Coronary artery (tissue), 2 donors: ENCODE data around the gene TOX2.

Source experiments
- DNase-seq: peaks from one replicate; pipeline ENCODE4 v3.0.0-alpha.2; 2017; ENCODE audit warnings: low spot score
- H3K27ac ChIP-seq, 2 donors: fragments of 200-600 bp; sonication (generic); one replicate each; pipeline ENCODE4 v1.5.1; 2016 to 2019
- H3K4me3 ChIP-seq: fragments of 200-600 bp; sonication (generic); 2 replicates; pipeline ENCODE4 v1.5.1; 2016; ENCODE audit warnings: mild to moderate bottlenecking, moderate library complexity
- TF ChIP-seq, protein P1 (sequence below): fragments of 200-600 bp; sonication (generic); IDR thresholded peaks from one replicate; pipeline ENCODE4 v1.5.1; 2019; ENCODE audit warnings: antibody characterized with exemption

Gene TOX2

DNA sequence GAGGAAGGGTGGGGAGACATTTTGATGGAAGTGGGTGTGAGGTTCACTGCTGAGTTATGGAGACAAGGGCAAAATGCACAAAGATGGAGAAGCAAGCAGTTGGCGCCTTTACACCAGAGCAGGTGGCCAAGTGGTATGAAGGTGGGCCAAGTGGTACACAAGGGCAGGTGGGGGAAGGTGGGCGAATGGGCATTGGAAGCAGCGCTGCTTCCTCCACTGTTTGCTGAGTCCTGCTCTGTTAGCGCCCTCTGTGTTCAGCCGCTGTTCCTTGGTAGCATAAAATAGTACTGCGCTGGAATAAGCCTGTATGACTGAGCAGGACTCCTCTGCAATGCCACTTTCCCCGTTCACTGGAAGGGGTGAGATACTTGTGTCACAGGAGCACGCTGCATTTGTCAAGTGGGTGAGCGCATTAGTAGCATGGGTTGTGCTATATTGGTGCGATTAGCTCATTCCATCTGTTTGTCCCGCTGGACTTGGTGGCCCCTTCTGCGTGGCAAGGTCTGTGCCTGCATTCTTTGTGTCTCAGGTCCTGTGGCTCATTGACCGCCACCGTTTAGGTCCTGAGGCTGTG is 116.4 kb downstream of the TOX2 start:
- TF ChIP-seq, protein P1, sequence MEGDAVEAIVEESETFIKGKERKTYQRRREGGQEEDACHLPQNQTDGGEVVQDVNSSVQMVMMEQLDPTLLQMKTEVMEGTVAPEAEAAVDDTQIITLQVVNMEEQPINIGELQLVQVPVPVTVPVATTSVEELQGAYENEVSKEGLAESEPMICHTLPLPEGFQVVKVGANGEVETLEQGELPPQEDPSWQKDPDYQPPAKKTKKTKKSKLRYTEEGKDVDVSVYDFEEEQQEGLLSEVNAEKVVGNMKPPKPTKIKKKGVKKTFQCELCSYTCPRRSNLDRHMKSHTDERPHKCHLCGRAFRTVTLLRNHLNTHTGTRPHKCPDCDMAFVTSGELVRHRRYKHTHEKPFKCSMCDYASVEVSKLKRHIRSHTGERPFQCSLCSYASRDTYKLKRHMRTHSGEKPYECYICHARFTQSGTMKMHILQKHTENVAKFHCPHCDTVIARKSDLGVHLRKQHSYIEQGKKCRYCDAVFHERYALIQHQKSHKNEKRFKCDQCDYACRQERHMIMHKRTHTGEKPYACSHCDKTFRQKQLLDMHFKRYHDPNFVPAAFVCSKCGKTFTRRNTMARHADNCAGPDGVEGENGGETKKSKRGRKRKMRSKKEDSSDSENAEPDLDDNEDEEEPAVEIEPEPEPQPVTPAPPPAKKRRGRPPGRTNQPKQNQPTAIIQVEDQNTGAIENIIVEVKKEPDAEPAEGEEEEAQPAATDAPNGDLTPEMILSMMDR = no peak
- no peak overlapping the region for H3K27ac ChIP-seq

DNA sequence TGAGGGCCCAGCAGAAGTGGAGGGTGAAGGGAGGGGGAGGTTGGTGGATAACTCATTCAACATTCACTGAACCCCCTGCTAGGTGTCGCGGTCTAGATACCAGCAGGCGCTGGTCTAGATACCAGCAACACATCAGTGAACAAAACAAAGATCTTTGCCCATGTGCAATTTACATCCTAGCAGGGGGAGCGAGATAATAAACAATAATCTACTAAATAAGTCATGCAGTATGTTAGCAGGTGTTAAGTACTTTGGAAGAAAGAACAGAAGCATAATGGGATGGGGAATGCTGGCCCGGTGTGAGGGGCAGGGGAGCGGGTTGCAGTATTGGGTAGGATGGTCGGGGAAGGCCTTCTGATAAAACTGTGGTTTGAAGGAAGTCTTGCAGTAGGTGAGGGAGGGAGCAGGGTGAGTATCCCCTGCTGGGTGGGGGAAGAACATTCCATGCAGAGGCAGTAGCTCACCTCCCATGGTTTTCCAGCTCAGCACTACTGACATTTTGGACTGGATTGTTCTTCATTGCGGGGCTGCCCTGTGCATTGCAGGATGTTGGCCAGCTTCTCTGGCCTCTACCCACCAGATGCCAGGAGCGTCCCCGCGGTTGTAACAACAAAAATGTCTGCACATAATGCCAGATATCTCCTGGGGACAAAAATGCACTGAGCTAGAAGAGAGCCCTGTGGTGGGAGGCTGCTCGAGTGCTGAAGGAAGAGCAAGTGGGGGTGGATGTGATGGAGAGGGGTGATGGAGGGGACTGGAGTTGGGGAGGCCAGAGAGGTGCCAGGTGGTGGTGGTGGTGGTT is 117.3 kb downstream of the TOX2 start:
- Histone ChIP-seq H3K4me3 (no peak overlapping the region), H3K27ac (no peak overlapping the region)
- TF ChIP-seq, protein P1 = no peak
- peak; percentile 36 for DNase-seq

More for the DNA sequence above, 116.4 kb downstream of the TOX2 start:
- DNase-seq = peak; percentile 21
- no peak overlapping the region for H3K4me3 ChIP-seq

DNA sequence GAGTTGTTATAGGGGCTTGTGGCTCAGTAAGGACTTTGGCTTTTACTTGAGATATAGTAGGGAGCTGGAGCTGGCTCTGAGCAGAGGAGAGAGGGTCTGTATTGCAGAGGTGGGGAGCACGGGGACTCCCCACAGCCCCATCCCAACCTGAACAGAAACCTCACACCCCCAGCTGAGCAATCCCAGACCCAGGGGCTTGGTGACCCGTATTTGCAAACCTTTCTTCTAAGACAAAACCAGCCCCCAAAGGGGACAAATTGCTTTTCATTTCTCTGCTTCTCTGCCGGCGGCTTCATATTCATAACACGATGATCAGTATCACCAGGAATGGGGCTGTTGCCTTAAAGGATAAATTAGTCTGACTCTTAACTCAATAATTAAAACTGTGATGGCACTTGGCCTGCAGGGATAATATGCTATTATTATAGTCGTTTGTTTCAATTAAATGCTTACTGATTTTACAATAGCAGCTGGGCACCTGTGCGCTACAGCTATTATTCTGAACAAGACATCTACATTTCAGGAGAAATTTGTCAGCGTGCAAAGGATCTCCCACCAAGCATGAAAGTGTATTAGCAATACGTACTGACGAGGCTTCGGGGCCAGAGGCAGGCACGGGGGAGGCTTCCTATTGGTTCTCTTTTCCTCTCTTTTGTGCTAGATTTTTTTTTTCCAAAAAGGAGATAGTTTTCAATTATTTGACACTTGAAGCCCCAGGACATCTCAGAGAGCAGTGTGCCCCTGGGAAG is 118.1 kb downstream of the TOX2 start:
- H3K4me3 ChIP-seq = no peak overlapping the region
- TF ChIP-seq, protein P1 = no peak
- DNase-seq = no peak
- H3K27ac ChIP-seq = no peak overlapping the region

DNA sequence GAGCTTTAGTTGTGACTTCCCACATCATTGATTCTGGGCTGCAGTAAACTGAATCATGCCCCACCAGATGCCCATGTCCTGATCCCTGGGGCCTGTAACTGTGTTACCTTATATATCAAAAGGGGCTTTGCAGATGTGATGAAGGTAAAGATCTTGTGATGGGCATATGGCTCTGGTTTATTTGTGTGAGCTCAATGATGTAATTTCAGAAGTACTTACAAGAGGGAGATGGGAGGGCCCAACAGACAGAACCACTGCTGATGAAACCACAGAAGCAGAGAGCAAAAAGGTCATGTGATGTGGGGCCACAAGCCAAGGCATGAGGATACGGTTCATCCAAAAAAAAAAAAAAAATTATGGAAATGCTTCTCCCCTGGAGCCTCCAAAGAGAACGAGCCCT is 118.7 kb downstream of the TOX2 start:
- no peak overlapping the region for H3K4me3 ChIP-seq
- DNase-seq = no peak
- H3K27ac ChIP-seq = no peak overlapping the region
- TF ChIP-seq, protein P1 = no peak

DNA sequence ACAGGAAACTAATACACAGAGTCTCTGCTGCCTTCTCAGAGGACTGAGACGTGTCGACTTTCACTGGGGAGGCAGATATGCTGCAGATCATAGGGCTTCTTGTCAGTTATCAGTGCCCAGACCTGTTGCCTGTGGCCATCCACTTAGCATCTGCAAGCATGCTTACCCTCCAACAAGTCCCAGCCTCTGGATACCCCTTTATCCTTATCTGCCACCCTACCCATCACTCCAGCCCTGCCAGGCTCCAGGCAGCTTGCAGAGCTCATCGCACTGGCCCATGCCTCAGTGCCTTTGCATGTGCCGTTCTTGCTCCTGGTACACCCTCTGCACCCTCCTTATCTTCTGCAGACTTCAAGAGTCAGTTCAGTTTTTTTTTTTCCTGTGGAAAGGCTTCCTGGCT is 119.2 kb downstream of the TOX2 start:
- H3K27ac ChIP-seq = no peak overlapping the region
- TF ChIP-seq, protein P1 = no peak
- DNase-seq = no peak
- H3K4me3 ChIP-seq = no peak overlapping the region

DNA sequence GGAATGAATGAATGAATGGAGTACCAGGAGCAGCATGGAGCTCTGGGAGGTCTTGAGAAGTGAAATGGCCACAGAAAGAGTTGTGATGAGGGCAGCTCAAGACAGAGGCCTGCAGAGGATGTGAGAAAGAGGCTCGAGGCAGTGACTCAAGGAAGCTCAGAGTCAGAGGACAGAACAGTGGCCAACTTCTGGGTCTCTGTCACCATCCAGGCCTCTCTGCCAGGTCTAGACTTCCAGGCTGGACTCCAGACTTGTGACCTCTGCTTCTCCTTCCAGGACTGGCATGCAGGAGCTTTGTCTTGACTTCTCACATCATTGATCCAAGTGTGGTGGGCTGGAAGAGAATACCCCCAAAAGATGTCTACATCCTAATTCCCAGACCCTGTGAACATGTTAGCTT is 119.8 kb downstream of the TOX2 start:
- TF ChIP-seq, protein P1 = no peak
- Histone ChIP-seq H3K4me3 (no peak overlapping the region), H3K27ac (no peak overlapping the region)
- no peak for DNase-seq
